HS-27A (cell line): ENCODE data around the gene TRMT6.
A peak's percentile ranks its signal among the peaks of the same experiment; 100 is the strongest.

Source experiments
- DNase-seq: peaks from one replicate; pipeline ENCODE4 v3.0.0-alpha.2; 2012; ENCODE audit warnings: low read depth, missing footprints

Gene TRMT6

GRCh38 chr20:5950271-5951031 is at the start of gene TRMT6, which contains the start of gene MCM8:
Gene TRMT6 (minus strand): TSS chr20:5950533. CDS start chr20:5950405, 128 bp downstream.
Gene MCM8 (plus strand): TSS chr20:5950652. CDS start chr20:5952016, 1,364 bp downstream.
- peak; percentile 91 for DNase-seq

GRCh38 chr20:5999783-6000182 is 49.5 kb upstream of the TRMT6 start:
- no peak for DNase-seq

- DNase-seq, result no peak
Observed at GRCh38 chr20:5996765-5997164, 46.4 kb upstream of the TRMT6 start.

- DNase-seq, result no peak
Observed at GRCh38 chr20:5991623-5992441, 41.5 kb upstream of the TRMT6 start.

- DNase-seq, result no peak
Observed at GRCh38 chr20:5990946-5991345, 40.6 kb upstream of the TRMT6 start.

GRCh38 chr20:5989539-5989938 is 39.2 kb upstream of the TRMT6 start:
- no peak for DNase-seq

- DNase-seq, result no peak
Observed at GRCh38 chr20:5987383-5987782, 37.0 kb upstream of the TRMT6 start.

GRCh38 chr20:5980720-5981538 is 30.6 kb upstream of the TRMT6 start:
- no peak for DNase-seq

- DNase-seq, result no peak
Observed at GRCh38 chr20:5979801-5980200, 29.5 kb upstream of the TRMT6 start.

- no peak for DNase-seq
Observed at GRCh38 chr20:5977975-5978374, 27.6 kb upstream of the TRMT6 start.

GRCh38 chr20:5977223-5977622 is 26.9 kb upstream of the TRMT6 start:
- DNase-seq, result no peak

GRCh38 chr20:5975778-5976177 is 25.4 kb upstream of the TRMT6 start:
- no peak for DNase-seq

- no peak for DNase-seq
Observed at GRCh38 chr20:5974531-5974930, 24.2 kb upstream of the TRMT6 start.

GRCh38 chr20:5973971-5974370 is 23.6 kb upstream of the TRMT6 start:
- DNase-seq, result no peak

- DNase-seq, result no peak
Observed at GRCh38 chr20:5973172-5973571, 22.8 kb upstream of the TRMT6 start.

- DNase-seq, result no peak
Observed at GRCh38 chr20:5971203-5971602, 20.9 kb upstream of the TRMT6 start.

GRCh38 chr20:5970381-5970780 is 20.0 kb upstream of the TRMT6 start:
- no peak for DNase-seq

GRCh38 chr20:5969940-5970339 is 19.6 kb upstream of the TRMT6 start:
- DNase-seq, result no peak

GRCh38 chr20:5969348-5969935 is 19.1 kb upstream of the TRMT6 start:
- no peak for DNase-seq

GRCh38 chr20:5968462-5968861 is 18.1 kb upstream of the TRMT6 start:
- no peak for DNase-seq

- no peak for DNase-seq
Observed at GRCh38 chr20:5967469-5967868, 17.1 kb upstream of the TRMT6 start.

- DNase-seq, result no peak
Observed at GRCh38 chr20:5949943-5950270, 426 bp downstream of the TRMT6 start.
